Measurements from ENCODE around the gene CDCP2.

DNA sequence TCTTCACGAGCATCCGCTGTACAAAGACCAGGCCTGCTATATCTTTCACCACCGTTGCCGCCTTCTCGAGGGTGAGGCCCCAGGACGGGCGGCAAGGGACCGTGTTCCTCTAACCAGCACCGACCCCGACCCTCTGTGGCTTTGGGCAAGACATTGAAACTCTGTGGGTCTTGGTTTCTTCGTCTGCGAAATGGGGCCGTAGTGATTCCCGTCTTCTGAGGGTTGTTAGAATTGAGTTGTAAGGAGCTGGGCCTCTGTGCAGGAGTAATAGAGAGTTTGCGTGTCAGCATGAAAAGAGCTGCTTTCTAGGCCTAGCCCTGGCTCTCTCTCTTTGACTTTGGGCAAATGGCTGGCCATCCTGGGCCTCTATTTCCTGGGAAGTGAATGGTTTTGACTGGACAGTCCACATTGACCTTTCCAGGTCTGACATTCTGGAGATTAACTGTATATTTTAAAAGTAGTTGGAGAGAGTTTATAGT, 47.8 kb upstream of the CDCP2 start:
- TF ChIP-seq, protein P1, sequence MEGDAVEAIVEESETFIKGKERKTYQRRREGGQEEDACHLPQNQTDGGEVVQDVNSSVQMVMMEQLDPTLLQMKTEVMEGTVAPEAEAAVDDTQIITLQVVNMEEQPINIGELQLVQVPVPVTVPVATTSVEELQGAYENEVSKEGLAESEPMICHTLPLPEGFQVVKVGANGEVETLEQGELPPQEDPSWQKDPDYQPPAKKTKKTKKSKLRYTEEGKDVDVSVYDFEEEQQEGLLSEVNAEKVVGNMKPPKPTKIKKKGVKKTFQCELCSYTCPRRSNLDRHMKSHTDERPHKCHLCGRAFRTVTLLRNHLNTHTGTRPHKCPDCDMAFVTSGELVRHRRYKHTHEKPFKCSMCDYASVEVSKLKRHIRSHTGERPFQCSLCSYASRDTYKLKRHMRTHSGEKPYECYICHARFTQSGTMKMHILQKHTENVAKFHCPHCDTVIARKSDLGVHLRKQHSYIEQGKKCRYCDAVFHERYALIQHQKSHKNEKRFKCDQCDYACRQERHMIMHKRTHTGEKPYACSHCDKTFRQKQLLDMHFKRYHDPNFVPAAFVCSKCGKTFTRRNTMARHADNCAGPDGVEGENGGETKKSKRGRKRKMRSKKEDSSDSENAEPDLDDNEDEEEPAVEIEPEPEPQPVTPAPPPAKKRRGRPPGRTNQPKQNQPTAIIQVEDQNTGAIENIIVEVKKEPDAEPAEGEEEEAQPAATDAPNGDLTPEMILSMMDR (IDR thresholded peaks at IDR 0.05), result no peak
- TF ChIP-seq POLR2A (IDR thresholded peaks at IDR 0.05), result no peak

Data from esophagus squamous epithelium (tissue), 4 donors.